ENCODE measurements around the gene THOC1.

Gene THOC1

GRCh38 chr18:305003-305501 lies 37.2 kb upstream of the THOC1 start:
- 77% methylated on average over 6 of the region's 6 CpGs for WGBS
- no peak overlapping the region for H3K4me3 ChIP-seq (ENCODE audit: insufficient read depth in 1 of 2, low read depth in 1 of 2, low read length in 2 of 2)

GRCh38 chr18:303607-304006 lies 35.8 kb upstream of the THOC1 start:
- DNase-seq: no peak
- Histone ChIP-seq H3K18ac (ENCODE audit: low read depth in 1 of 2, low read length in 2 of 2) (no peak overlapping the region), H2AFZ (ENCODE audit: low read depth, low read length) (no peak overlapping the region), H3K79me1 (replicated peaks; ENCODE audit: low read length, poor library complexity, severe bottlenecking) (no peaks in the 10 kb centered on the region), H3K27ac (ENCODE audit: low read length, poor library complexity, severe bottlenecking) (no peak overlapping the region), H3K14ac (ENCODE audit: low read length in 2 of 2) (no peak overlapping the region), H3K36me3 (ENCODE audit: control insufficient read depth in 1 of 2, insufficient read depth in 2 of 2, low read depth in 1 of 2, low read length in 2 of 2) (no peaks in the 10 kb centered on the region), H3K4me1 (ENCODE audit: control insufficient read depth, insufficient read depth, low read depth, low read length) (peaks cover 1% of the 10 kb centered on the region), H3K9me3 (ENCODE audit: control insufficient read depth, low read length) (no peaks in the 10 kb centered on the region), H3K4ac (ENCODE audit: low read depth in 1 of 2, low read length in 2 of 2) (no peak overlapping the region), H2BK5ac (ENCODE audit: low read depth, low read length, poor library complexity, severe bottlenecking) (no peak overlapping the region), H3K4me3 (ENCODE audit: insufficient read depth in 1 of 2, low read depth in 1 of 2, low read length in 2 of 2) (no peak overlapping the region), H4K8ac (ENCODE audit: low read length) (no peak overlapping the region), H2AK5ac (ENCODE audit: low read length, severe bottlenecking) (no peak overlapping the region), H2BK15ac (ENCODE audit: low read depth, poor library complexity, severe bottlenecking) (no peak overlapping the region), H3K23ac (ENCODE audit: low read length in 2 of 2) (no peak overlapping the region), H3K4me2 (ENCODE audit: low read length, poor library complexity, severe bottlenecking) (no peak overlapping the region), H2BK12ac (ENCODE audit: low read length in 2 of 2) (no peak overlapping the region), H3K27me3 (ENCODE audit: control insufficient read depth in 1 of 2, insufficient read depth in 1 of 2, low read length in 2 of 2) (peaks cover 9 to 15% of the 10 kb centered on the region in 2 experiments), H2BK120ac (ENCODE audit: low read depth, low read length) (no peak overlapping the region), H3K9ac (ENCODE audit: low read length) (no peak overlapping the region), H4K91ac (ENCODE audit: low read length) (no peak overlapping the region)
- 73% methylated on average over 1 of the region's 2 CpGs for WGBS

More at GRCh38 chr18:305003-305501, 37.2 kb upstream of the THOC1 start:
- H2AK5ac ChIP-seq (ENCODE audit: low read length, severe bottlenecking): no peak overlapping the region
- no peak overlapping the region for H2BK15ac ChIP-seq (ENCODE audit: low read depth, poor library complexity, severe bottlenecking)
- peaks cover 1% of the 10 kb centered on the region for H3K4me1 ChIP-seq (ENCODE audit: control insufficient read depth, insufficient read depth, low read depth, low read length)
- H3K4me2 ChIP-seq (ENCODE audit: low read length, poor library complexity, severe bottlenecking): no peak overlapping the region
- no peaks in the 10 kb centered on the region for H3K36me3 ChIP-seq (ENCODE audit: control insufficient read depth in 1 of 2, insufficient read depth in 2 of 2, low read depth in 1 of 2, low read length in 2 of 2)
- H3K9ac ChIP-seq (ENCODE audit: low read length): no peak overlapping the region
- H3K9me3 ChIP-seq (ENCODE audit: control insufficient read depth, low read length): no peaks in the 10 kb centered on the region
- no peak overlapping the region for H3K23ac ChIP-seq (ENCODE audit: low read length in 2 of 2)
- H3K79me1 ChIP-seq (replicated peaks; ENCODE audit: low read length, poor library complexity, severe bottlenecking): no peaks in the 10 kb centered on the region
- no peak overlapping the region for H4K91ac ChIP-seq (ENCODE audit: low read length)
- no peak overlapping the region for H3K18ac ChIP-seq (ENCODE audit: low read depth in 1 of 2, low read length in 2 of 2)
- H3K14ac ChIP-seq (ENCODE audit: low read length in 2 of 2): no peak overlapping the region
- no peak overlapping the region for H4K8ac ChIP-seq (ENCODE audit: low read length)
- no peak for DNase-seq
- H2BK120ac ChIP-seq (ENCODE audit: low read depth, low read length): no peak overlapping the region
- no peak overlapping the region for H2BK12ac ChIP-seq (ENCODE audit: low read length in 2 of 2)
- H3K4ac ChIP-seq (ENCODE audit: low read depth in 1 of 2, low read length in 2 of 2): no peak overlapping the region
- no peak overlapping the region for H2BK5ac ChIP-seq (ENCODE audit: low read depth, low read length, poor library complexity, severe bottlenecking)
- H3K27me3 ChIP-seq (ENCODE audit: control insufficient read depth in 1 of 2, insufficient read depth in 1 of 2, low read length in 2 of 2): peaks cover 9 to 15% of the 10 kb centered on the region in 2 experiments
- H2AFZ ChIP-seq (ENCODE audit: low read depth, low read length): no peak overlapping the region
- H3K27ac ChIP-seq (ENCODE audit: low read length, poor library complexity, severe bottlenecking): no peak overlapping the region

GRCh38 chr18:303011-303410 lies 35.2 kb upstream of the THOC1 start:
- no peak overlapping the region for H3K18ac ChIP-seq (ENCODE audit: low read depth in 1 of 2, low read length in 2 of 2)
- H2BK120ac ChIP-seq (ENCODE audit: low read depth, low read length): no peak overlapping the region
- no peak overlapping the region for H4K8ac ChIP-seq (ENCODE audit: low read length)
- no peak overlapping the region for H3K27ac ChIP-seq (ENCODE audit: low read length, poor library complexity, severe bottlenecking)
- H2BK15ac ChIP-seq (ENCODE audit: low read depth, poor library complexity, severe bottlenecking): no peak overlapping the region
- peaks cover 9 to 15% of the 10 kb centered on the region in 2 experiments for H3K27me3 ChIP-seq (ENCODE audit: control insufficient read depth in 1 of 2, insufficient read depth in 1 of 2, low read length in 2 of 2)
- no peaks in the 10 kb centered on the region for H3K9me3 ChIP-seq (ENCODE audit: control insufficient read depth, low read length)
- no peak overlapping the region for H2AFZ ChIP-seq (ENCODE audit: low read depth, low read length)
- no peak overlapping the region for H3K4me2 ChIP-seq (ENCODE audit: low read length, poor library complexity, severe bottlenecking)
- no peak overlapping the region for H2AK5ac ChIP-seq (ENCODE audit: low read length, severe bottlenecking)
- no peak overlapping the region for H4K91ac ChIP-seq (ENCODE audit: low read length)
- H2BK5ac ChIP-seq (ENCODE audit: low read depth, low read length, poor library complexity, severe bottlenecking): no peak overlapping the region
- H3K9ac ChIP-seq (ENCODE audit: low read length): no peak overlapping the region
- H3K4me1 ChIP-seq (ENCODE audit: control insufficient read depth, insufficient read depth, low read depth, low read length): peaks cover 1% of the 10 kb centered on the region
- H3K4me3 ChIP-seq (ENCODE audit: insufficient read depth in 1 of 2, low read depth in 1 of 2, low read length in 2 of 2): no peak overlapping the region
- H3K14ac ChIP-seq (ENCODE audit: low read length in 2 of 2): no peak overlapping the region
- 100% methylated on average over 1 of the region's 1 CpG for WGBS
- no peak for DNase-seq
- no peak overlapping the region for H3K4ac ChIP-seq (ENCODE audit: low read depth in 1 of 2, low read length in 2 of 2)
- no peak overlapping the region for H2BK12ac ChIP-seq (ENCODE audit: low read length in 2 of 2)
- no peak overlapping the region for H3K23ac ChIP-seq (ENCODE audit: low read length in 2 of 2)
- H3K79me1 ChIP-seq (replicated peaks; ENCODE audit: low read length, poor library complexity, severe bottlenecking): no peaks in the 10 kb centered on the region
- H3K36me3 ChIP-seq (ENCODE audit: control insufficient read depth in 1 of 2, insufficient read depth in 2 of 2, low read depth in 1 of 2, low read length in 2 of 2): no peaks in the 10 kb centered on the region

GRCh38 chr18:302097-302496 lies 34.2 kb upstream of the THOC1 start:
- Histone ChIP-seq H3K4me1 (ENCODE audit: control insufficient read depth, insufficient read depth, low read depth, low read length) (peaks cover 1% of the 10 kb centered on the region), H3K4me2 (ENCODE audit: low read length, poor library complexity, severe bottlenecking) (no peak overlapping the region), H2BK5ac (ENCODE audit: low read depth, low read length, poor library complexity, severe bottlenecking) (no peak overlapping the region), H4K8ac (ENCODE audit: low read length) (no peak overlapping the region), H2AK5ac (ENCODE audit: low read length, severe bottlenecking) (no peak overlapping the region), H3K18ac (ENCODE audit: low read depth in 1 of 2, low read length in 2 of 2) (no peak overlapping the region), H3K4ac (ENCODE audit: low read depth in 1 of 2, low read length in 2 of 2) (no peak overlapping the region), H2BK15ac (ENCODE audit: low read depth, poor library complexity, severe bottlenecking) (no peak overlapping the region), H2BK12ac (ENCODE audit: low read length in 2 of 2) (no peak overlapping the region), H2AFZ (ENCODE audit: low read depth, low read length) (no peak overlapping the region), H3K23ac (ENCODE audit: low read length in 2 of 2) (peak overlapping the region in 1 of 2 experiments; percentile 34), H3K9me3 (ENCODE audit: control insufficient read depth, low read length) (no peaks in the 10 kb centered on the region), H3K27ac (ENCODE audit: low read length, poor library complexity, severe bottlenecking) (no peak overlapping the region), H3K27me3 (ENCODE audit: control insufficient read depth in 1 of 2, insufficient read depth in 1 of 2, low read length in 2 of 2) (peaks cover 4 to 6% of the 10 kb centered on the region in 2 experiments), H3K14ac (ENCODE audit: low read length in 2 of 2) (no peak overlapping the region), H3K79me1 (replicated peaks; ENCODE audit: low read length, poor library complexity, severe bottlenecking) (no peaks in the 10 kb centered on the region), H2BK120ac (ENCODE audit: low read depth, low read length) (no peak overlapping the region), H4K91ac (ENCODE audit: low read length) (no peak overlapping the region), H3K36me3 (ENCODE audit: control insufficient read depth in 1 of 2, insufficient read depth in 2 of 2, low read depth in 1 of 2, low read length in 2 of 2) (no peaks in the 10 kb centered on the region), H3K4me3 (ENCODE audit: insufficient read depth in 1 of 2, low read depth in 1 of 2, low read length in 2 of 2) (no peak overlapping the region), H3K9ac (ENCODE audit: low read length) (no peak overlapping the region)
- WGBS: 75% methylated on average over 4 of the region's 7 CpGs
- no peak for DNase-seq
